GM19238 (cell line): Measurements from ENCODE around the gene SETDB2.

Experiments used
- DNase-seq: peaks from one replicate; pipeline ENCODE4 v3.0.0; 2011; ENCODE audit warnings: low spot score; ENCODE audit not compliant: insufficient read length

SETDB2 gene

DNA sequence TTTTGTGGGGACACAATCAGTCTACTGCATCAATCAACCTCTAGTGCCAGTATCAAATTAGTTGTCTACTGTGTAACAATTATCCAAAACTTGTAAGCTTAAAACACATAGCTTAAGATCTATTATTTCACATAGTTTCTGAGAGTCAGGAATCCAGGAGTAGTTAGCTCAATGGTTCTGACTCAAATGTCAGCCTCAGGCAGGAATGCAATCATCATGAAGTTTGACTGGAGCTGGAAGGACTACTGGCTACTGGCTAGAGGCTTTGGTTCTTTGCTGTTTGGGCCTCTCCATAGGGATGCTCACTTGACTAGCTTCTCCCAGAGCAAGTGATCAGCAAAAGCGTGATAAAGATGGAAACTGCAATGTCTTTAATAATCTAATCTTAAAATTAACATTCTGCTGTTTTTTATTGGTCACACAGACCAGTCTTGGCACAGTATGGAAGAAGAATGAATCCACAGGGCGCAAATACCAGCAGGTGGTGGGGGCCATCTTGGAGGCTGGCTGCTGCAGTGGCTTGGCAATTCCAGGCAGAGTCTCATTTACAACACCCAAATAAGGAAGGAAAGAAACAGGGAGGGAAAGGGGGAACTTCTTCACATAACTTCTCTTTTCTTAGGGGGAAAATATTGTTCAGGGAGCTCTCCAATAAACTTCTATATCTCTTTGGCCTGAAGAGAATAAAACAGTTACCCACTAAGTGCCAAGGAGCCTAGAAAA, 15.9 kb upstream of the SETDB2 start:
- DNase-seq: no peak

DNA sequence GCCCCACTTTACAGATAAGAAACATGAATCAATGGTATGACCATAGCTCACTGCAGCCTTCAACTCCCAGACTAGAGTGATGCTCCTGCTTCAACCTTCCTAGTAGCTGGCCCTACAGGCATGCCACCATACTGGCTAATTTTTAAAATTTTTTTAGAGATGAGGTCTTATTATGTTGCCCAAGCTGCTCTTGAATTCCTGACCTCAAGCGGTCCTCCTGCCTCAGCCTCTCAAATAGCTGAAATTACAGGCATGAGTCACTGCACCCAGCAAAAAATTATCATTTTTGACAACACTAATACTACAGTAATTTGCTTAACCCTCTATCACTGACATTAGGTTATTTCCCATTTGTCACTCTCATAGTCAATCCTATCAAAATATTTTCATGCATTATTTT, 15.0 kb upstream of the SETDB2 start:
- DNase-seq: no peak

DNA sequence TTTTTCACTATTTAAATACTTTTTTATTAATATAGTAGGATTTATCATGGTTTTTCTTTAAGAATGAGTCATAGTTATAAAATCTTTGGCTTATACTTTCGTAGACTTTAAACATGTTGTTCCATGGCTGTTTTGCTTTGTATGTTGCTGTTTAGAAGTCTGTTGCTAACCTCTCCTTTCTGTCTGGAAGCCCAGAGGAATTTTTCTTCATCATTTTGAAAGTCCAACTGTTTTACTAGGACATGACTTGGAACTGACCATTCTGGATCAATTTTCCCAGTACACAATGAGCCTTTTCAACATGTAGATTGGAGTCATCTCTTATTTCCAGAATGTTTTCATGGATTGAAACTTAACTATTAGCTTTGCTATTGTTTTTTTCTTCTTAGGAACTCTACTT, 8.1 kb upstream of the SETDB2 start:
- DNase-seq: no peak

DNA sequence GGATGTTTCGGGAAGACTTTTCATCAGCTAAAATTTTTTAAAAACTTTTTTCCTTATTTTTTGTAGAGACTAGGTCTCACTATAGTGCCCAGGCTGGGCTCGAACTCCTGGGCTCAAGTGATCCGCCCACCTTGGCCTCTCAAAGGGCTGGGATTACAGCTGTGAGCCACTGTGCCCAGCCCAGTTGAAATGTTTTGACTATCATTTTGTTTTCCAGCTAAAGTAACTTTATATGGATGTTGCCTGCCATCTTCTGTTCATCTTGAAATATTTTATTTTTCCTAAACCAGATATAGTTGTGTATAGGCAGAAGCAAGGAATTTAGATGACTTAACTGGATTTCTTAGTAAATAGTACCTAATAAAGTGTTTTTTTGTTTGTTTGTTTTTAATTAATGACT, 7.2 kb upstream of the SETDB2 start:
- no peak for DNase-seq

DNA sequence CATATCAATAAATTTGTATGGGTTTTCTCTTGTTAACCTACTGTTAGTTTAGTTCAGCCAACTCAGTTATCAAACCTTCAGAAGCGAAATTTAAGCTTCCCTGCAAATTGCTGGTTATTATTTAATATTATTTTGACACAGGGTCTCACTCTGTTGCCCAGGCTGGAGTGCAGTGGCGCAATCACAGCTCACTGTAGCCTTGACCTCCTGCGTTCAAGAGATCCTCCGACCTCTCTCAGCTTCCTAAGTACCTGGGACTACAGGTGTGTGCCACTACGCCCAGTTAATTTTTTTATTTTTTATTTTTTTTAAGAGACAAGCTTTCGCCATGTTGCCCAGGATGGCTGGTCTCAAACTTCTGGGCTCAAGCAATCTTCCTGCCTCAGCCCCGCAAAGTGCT, 6.4 kb upstream of the SETDB2 start:
- DNase-seq: no peak

GRCh38 chr13:49439609-49440008, 4.5 kb upstream of the SETDB2 start:
- DNase-seq: no peak

DNA sequence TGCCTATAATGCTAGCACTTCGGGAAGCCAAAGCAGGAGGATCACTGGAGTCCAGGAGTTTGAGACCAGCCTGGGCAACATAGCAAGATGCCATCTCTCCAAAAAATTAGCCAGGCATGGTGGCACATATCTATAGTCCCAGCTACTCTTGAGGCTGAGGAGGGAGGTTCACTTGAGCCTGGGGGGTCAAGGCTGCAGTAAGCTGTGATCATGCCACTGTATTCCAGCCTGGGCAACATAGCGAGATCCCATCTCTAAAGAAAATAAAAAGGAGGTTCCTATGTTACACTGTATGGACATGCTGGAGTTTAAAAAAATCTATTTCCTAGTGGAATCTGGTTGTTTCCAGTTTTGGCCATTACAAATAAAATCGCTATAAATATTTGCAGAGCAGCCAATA, 2.8 kb upstream of the SETDB2 start:
- no peak for DNase-seq

GRCh38 chr13:49441846-49442245, 2.2 kb upstream of the SETDB2 start:
- DNase-seq: no peak

GRCh38 chr13:49443357-49443703, 744 bp upstream of the SETDB2 start:
- no peak for DNase-seq

- no peak for DNase-seq
Observed at GRCh38 chr13:49444524-49445395, 686 bp downstream of the SETDB2 start.

DNA sequence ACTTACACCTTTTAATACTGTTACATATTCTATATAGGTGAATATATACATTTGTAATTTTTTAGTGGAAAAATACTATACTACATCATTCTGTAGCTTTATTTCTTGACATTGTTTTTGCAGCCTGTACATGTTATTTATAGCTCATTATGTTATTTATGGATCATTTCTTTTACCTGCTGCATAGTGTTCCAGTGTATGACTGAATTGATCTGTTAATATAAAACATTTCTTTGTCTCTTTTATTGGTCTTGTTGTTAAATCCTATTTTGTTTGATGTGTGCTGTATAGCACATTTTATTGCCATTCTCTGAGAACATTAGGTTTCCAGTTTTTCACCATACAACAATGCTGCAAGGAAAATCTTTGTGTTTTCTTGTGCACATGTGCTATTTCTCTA, 2.4 kb downstream of the SETDB2 start:
- no peak for DNase-seq

GRCh38 chr13:49448753-49449152, 4.7 kb downstream of the SETDB2 start:
- DNase-seq: no peak

- DNase-seq: no peak
Observed at GRCh38 chr13:49450105-49450819, 6.2 kb downstream of the SETDB2 start.

- no peak for DNase-seq
Observed at GRCh38 chr13:49452725-49453457, 8.8 kb downstream of the SETDB2 start.

GRCh38 chr13:49453465-49453864, 9.4 kb downstream of the SETDB2 start:
- DNase-seq: no peak

- DNase-seq: no peak
Observed at GRCh38 chr13:49454388-49455006, 10.4 kb downstream of the SETDB2 start.

DNA sequence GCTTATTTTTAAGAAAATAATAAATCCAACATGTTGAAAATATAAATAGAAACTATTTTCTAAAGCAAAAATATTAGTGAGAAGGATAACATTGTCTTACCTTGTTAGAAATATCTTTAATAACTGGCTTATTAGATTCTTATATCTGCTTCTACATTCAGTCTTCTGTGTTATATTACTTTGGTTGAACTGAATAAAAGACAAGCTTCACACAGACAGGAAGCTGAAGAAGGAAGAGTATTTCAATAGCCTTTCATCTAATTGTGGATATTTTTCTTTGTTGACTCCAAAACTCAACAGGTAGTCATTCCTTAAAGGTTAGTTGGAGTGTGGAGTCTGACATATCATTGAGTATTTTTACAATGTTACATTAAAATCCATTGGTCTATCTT, 10.9 kb downstream of the SETDB2 start:
- no peak for DNase-seq

- no peak for DNase-seq
Observed at GRCh38 chr13:49456156-49456555, 12.1 kb downstream of the SETDB2 start.

DNA sequence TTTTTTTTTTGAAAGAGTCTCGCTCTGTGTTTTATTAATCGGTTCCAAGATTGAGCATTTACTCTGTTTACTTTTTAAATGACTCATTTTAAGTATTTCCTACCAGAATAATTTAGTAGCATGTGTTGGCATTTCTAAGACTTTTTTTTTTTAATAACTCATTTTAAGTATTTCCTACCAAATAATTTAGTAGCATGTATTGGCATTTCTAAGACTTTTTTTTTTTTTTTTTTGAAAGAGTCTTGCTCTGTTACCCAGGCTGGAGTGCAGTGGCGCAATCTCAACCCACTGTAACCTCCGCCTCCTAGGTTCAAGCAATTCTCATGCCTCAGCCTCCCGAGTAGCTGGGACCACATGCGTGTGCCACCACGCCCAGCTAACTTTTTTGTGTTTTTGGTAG, 13.1 kb downstream of the SETDB2 start:
- no peak for DNase-seq

DNA sequence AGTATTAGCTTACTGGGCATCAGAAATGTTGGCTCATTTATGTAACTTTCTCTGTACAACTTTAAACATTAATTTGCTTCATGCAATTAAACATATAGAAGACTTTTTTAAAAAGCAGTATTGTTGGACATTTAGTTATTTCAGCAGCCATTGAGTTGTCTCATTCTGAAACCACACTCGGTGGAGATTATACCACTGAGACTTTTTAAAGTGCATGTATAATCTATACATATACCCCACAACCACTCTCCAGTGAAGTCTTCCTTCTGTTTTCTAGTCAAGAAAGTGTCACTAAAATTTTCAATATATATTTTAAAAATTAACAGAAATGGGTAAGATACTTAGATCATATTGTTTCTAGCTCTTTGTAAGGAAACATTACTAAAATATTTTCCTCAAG, 15.5 kb downstream of the SETDB2 start:
- no peak for DNase-seq

DNA sequence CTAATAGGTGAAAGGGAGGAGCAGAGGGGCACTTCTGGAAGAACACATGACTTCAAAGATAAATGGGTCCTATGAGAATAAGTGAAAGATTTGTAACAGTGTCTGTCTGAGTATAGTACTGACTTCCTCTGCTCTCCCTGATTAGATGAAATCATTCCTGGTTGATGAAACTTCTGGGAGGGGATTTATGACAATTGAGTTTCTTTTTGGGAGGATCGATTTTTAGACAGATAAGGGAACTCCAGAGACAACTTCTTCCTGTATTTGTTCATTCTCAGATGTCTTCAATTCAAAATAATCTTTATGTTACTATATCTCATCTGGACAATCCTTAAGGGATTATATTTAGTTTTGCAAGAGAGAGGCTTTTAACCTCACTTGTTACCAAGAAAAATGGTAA, 20.0 kb downstream of the SETDB2 start:
- no peak for DNase-seq
